Fibroblast of lung (primary cell): ENCODE measurements around the gene PALLD.

Experiments
- EZH2 ChIP-seq: IDR thresholded peaks from 2 replicates; pipeline ENCODE4 v1.5.1; 2012; ENCODE audit warnings: low read length, control low read depth, mild to moderate bottlenecking; ENCODE audit errors: missing control alignments
- TF ChIP-seq, protein P1 (sequence below), 2 donors: IDR thresholded peaks in 1 of 2; conservative IDR thresholded peaks in 1 of 2; 1 replicate in 1 of 2; 2 replicates in 1 of 2; pipeline ENCODE4 v1.5.1; 2011 to 2012; ENCODE audit warnings: low read length in 2 of 2, control low read depth in 1 of 2, inconsistent platforms in 1 of 2, low read depth in 1 of 2, mild to moderate bottlenecking in 1 of 2

GRCh38 chr4:168835880-168836454 lies 339.1 kb downstream of the PALLD start:
- no peak for TF ChIP-seq EZH2
- TF ChIP-seq, protein P1, sequence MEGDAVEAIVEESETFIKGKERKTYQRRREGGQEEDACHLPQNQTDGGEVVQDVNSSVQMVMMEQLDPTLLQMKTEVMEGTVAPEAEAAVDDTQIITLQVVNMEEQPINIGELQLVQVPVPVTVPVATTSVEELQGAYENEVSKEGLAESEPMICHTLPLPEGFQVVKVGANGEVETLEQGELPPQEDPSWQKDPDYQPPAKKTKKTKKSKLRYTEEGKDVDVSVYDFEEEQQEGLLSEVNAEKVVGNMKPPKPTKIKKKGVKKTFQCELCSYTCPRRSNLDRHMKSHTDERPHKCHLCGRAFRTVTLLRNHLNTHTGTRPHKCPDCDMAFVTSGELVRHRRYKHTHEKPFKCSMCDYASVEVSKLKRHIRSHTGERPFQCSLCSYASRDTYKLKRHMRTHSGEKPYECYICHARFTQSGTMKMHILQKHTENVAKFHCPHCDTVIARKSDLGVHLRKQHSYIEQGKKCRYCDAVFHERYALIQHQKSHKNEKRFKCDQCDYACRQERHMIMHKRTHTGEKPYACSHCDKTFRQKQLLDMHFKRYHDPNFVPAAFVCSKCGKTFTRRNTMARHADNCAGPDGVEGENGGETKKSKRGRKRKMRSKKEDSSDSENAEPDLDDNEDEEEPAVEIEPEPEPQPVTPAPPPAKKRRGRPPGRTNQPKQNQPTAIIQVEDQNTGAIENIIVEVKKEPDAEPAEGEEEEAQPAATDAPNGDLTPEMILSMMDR (conservative IDR thresholded peaks at IDR 0.05 in 1 of 2, IDR thresholded peaks at IDR 0.05 in 1 of 2; ENCODE audit: low read depth in 1 of 2, low read length in 2 of 2): no peak
